ENCODE measurements around the gene PCSK6.
A peak's percentile ranks its signal among the peaks of the same experiment; 100 is the strongest.

The PCSK6 gene

GRCh38 chr15:101522621-101523559, 33.4 kb upstream of the PCSK6 start:
- DNase-seq: peak; percentile 39

- DNase-seq: peak; percentile 29
Observed at GRCh38 chr15:101522091-101522490, 32.6 kb upstream of the PCSK6 start.

GRCh38 chr15:101521591-101521990, 32.1 kb upstream of the PCSK6 start:
- DNase-seq: no peak

- DNase-seq: no peak
Observed at GRCh38 chr15:101521069-101521468, 31.6 kb upstream of the PCSK6 start.

GRCh38 chr15:101520395-101520794, 30.9 kb upstream of the PCSK6 start:
- DNase-seq: peak; percentile 12

GRCh38 chr15:101517504-101517903, 28.0 kb upstream of the PCSK6 start:
- no peak for DNase-seq

- no peak for DNase-seq
Observed at GRCh38 chr15:101514318-101514717, 24.8 kb upstream of the PCSK6 start.

- DNase-seq: no peak
Observed at GRCh38 chr15:101511717-101512116, 22.2 kb upstream of the PCSK6 start.

- peak; percentile 29 for DNase-seq
Observed at GRCh38 chr15:101510212-101511197, 21.0 kb upstream of the PCSK6 start.

GRCh38 chr15:101509279-101509678, 19.8 kb upstream of the PCSK6 start:
- DNase-seq: no peak

GRCh38 chr15:101506491-101506890, 17.0 kb upstream of the PCSK6 start:
- peak; percentile 7 for DNase-seq

GRCh38 chr15:101505610-101506337, 16.3 kb upstream of the PCSK6 start:
- DNase-seq: peak; percentile 25

- DNase-seq: peak; percentile 15
Observed at GRCh38 chr15:101504866-101505609, 15.5 kb upstream of the PCSK6 start.

- peak; percentile 31 for DNase-seq
Observed at GRCh38 chr15:101504373-101504772, 14.9 kb upstream of the PCSK6 start.

- DNase-seq: no peak
Observed at GRCh38 chr15:101503296-101503599, 13.7 kb upstream of the PCSK6 start.

- no peak for DNase-seq
Observed at GRCh38 chr15:101502572-101503295, 13.2 kb upstream of the PCSK6 start.

GRCh38 chr15:101501703-101502373, 12.3 kb upstream of the PCSK6 start:
- DNase-seq: peak; percentile 55

- DNase-seq: peak; percentile 33
Observed at GRCh38 chr15:101500865-101501551, 11.5 kb upstream of the PCSK6 start.

GRCh38 chr15:101499863-101500713, 10.6 kb upstream of the PCSK6 start:
- DNase-seq: peak; percentile 73
